BJ (cell line): Measurements from ENCODE around the gene SPAG16. TPM values are rescaled to one million over a fixed set of nuclear protein-coding genes. Genes with fewer than 3 reads are reported as not detected.

Experiments
- CTCF ChIA-PET: fragments of 350-600 bp; formaldehyde crosslinking; extraction: SDS; loops from one replicate; lab custom pipeline; 2021; ENCODE audit warnings: antibody characterized with exemption, inconsistent platforms; lab: Yijun Ruan, JAX
- POLR2A ChIA-PET: fragments of 300-600 bp; sonication (Branson Sonifier 250); formaldehyde crosslinking; extraction: SDS; loops from one replicate; lab custom pipeline; 2021; ENCODE audit warnings: antibody characterized with exemption; lab: Charles Lee
- DNase-seq: peaks from one replicate; pipeline ENCODE4 v3.0.0-alpha.2; 2011; ENCODE audit warnings: low read depth
- H3K27me3 ChIP-seq: 2 replicates; pipeline ENCODE4 v1.6.0; 2011; ENCODE audit warnings: low read length; ENCODE audit not compliant: control insufficient read depth, insufficient read depth
- H3K36me3 ChIP-seq: 2 replicates; pipeline ENCODE4 v1.5.1; 2011; ENCODE audit warnings: low read length; ENCODE audit not compliant: control insufficient read depth, insufficient read depth
- H3K4me3 ChIP-seq: 2 replicates; pipeline ENCODE4 v1.5.1; 2011; ENCODE audit warnings: low read depth, mild to moderate bottlenecking, control low read depth, low read length
- polyA plus RNA-seq: library from polyadenylated mRNA; depleted of rRNA; stranded (reverse); fragments of >200 nt; gene quantifications from 2 replicates; pipeline ENCODE4 v1.2.3, GENCODE V29; 2011
- TF ChIP-seq, protein P1 (sequence below): IDR thresholded peaks from 2 replicates; pipeline ENCODE4 v1.5.1; 2011; ENCODE audit warnings: low read depth, mild to moderate bottlenecking, control low read depth, inconsistent platforms, low read length, moderate library complexity; ENCODE audit not compliant: insufficient read depth

The SPAG16 gene
- polyA plus RNA-seq, 1 experiment = 11.0 TPM

DNA sequence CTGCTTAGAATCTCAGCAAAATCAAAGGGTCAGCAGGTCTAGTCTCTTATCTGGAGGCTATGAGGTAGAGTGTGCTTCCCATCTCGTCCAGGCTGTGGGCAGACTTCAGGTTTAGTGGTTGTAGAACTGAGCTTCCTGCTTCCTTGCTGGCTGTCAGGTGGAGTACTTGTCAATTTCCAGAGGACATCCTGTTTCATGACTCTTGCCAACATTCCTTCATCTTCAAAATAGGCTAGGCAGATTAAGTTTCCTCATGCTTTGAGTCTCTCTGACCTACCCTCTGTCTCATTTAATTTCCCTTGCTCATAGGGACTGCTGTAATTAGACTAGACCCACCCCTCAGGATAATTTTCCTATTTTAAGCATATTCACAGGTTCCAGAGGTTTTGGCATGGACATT, 562.6 kb downstream of the SPAG16 start:
- no peaks in the 10 kb centered on the region for H3K27me3 ChIP-seq
- ChIA-PET POLR2A (no interaction called here), CTCF (interaction anchor here (1.1 kb wide), 1 partner anchor 12 kb away, joined by 3 read pairs; no protein-coding TSS in a partner anchor)
- TF ChIP-seq, protein P1, sequence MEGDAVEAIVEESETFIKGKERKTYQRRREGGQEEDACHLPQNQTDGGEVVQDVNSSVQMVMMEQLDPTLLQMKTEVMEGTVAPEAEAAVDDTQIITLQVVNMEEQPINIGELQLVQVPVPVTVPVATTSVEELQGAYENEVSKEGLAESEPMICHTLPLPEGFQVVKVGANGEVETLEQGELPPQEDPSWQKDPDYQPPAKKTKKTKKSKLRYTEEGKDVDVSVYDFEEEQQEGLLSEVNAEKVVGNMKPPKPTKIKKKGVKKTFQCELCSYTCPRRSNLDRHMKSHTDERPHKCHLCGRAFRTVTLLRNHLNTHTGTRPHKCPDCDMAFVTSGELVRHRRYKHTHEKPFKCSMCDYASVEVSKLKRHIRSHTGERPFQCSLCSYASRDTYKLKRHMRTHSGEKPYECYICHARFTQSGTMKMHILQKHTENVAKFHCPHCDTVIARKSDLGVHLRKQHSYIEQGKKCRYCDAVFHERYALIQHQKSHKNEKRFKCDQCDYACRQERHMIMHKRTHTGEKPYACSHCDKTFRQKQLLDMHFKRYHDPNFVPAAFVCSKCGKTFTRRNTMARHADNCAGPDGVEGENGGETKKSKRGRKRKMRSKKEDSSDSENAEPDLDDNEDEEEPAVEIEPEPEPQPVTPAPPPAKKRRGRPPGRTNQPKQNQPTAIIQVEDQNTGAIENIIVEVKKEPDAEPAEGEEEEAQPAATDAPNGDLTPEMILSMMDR = no peak
- DNase-seq = no peak
- no peak overlapping the region for H3K4me3 ChIP-seq
- no peaks in the 10 kb centered on the region for H3K36me3 ChIP-seq

DNA sequence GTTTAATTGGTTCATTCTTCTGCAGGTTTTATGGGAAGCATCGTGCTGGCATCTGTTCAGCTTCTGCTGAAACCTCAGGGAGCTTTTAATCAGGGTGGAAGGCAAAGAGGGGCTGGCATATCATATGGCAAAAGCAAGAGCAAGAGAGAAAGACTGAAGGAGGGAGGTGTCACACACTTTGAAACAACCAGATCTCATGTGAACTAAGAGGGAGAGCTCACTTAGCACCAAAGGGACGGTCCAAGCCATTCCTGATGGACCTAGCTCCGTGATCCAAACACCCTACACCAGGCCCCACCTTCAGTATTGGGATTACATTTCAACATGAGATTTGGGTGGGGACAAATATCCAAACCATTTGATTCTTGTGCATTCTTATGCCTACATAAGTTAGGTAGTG, 563.1 kb downstream of the SPAG16 start:
- no peaks in the 10 kb centered on the region for H3K27me3 ChIP-seq
- no peak for DNase-seq
- TF ChIP-seq, protein P1 = no peak
- POLR2A ChIA-PET = no interaction called here
- H3K36me3 ChIP-seq = no peaks in the 10 kb centered on the region
- CTCF ChIA-PET = interaction anchor here (1.1 kb wide), 1 partner anchor 12 kb away, joined by 3 read pairs; no protein-coding TSS in a partner anchor
- no peak overlapping the region for H3K4me3 ChIP-seq

DNA sequence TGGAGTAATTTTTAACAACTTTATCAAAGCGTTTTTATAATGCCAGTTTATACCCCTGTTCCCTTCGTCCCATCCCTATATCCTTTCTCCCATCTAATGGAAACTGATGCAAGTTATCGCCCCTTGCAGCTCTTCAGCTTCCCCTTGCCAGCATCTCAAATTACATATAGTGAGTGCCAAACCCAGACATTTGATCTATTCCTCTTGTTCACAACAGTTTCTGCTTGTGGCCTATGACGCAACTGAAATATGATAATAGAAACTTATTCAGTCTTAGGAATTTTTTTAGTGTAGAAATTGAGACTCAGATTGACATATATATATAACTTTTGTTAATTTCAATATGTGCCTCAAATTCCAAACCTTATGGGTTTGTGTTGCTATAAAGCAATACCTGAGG, 564.4 kb downstream of the SPAG16 start:
- TF ChIP-seq, protein P1 = no peak
- Histone ChIP-seq H3K4me3 (no peak overlapping the region), H3K27me3 (no peaks in the 10 kb centered on the region), H3K36me3 (no peaks in the 10 kb centered on the region)
- DNase-seq = no peak
- ChIA-PET POLR2A (no interaction called here), CTCF (no interaction called here)

DNA sequence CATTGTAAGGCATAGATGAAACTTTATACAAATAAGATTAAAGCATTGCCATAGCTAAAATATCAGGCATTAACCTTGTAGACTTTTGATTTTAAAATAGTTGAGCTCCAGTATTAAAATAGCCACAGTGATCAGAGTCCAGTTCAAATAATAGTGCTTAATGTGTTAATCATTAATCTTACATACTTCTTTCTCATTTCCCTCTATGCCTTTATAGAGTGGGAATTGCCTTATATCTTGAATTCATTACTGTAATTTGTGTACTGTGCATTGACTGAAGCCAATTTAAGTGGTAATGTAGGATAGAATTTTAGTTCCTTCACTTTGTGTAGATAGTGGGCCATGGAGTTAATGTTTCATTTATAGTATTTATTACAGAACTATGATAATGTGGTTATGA, 577.4 kb downstream of the SPAG16 start:
- ChIA-PET CTCF (no interaction called here), POLR2A (no interaction called here)
- no peak overlapping the region for H3K4me3 ChIP-seq
- no peaks in the 10 kb centered on the region for H3K36me3 ChIP-seq
- no peaks in the 10 kb centered on the region for H3K27me3 ChIP-seq
- TF ChIP-seq, protein P1 = no peak
- no peak for DNase-seq

DNA sequence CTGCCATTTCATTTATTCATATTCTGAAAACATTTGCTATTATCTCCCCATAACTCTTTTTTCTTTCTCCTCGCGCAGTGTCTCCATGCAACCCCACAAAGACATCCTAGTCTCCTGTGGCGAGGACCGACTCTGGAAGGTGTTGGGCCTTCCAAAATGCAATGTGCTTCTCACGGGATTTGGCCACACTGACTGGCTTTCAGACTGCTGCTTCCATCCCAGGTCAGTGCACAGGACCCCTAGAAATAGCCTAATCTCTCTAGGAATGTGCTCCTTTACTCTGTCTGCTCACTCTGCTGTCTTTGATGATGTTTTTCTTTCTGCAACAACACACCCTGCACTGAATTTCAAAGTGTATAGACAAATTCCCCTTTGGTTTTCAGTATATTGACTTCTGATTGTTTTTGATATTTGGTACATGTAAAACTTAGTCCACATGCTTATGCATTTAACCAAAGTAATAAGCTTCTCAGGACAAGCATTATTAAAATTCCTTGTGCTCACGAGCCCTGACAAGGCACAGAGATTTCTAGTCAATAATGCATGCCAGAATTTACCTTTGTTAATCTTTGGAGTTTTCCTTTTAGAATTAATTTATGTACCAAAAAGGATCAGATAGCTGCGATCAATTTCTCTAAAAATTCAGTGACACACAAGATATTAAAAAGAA, 578.3 kb downstream of the SPAG16 start:
- no peak overlapping the region for H3K4me3 ChIP-seq
- H3K27me3 ChIP-seq = no peaks in the 10 kb centered on the region
- ChIA-PET POLR2A (no interaction called here), CTCF (no interaction called here)
- TF ChIP-seq, protein P1 = no peak
- DNase-seq = no peak
- no peaks in the 10 kb centered on the region for H3K36me3 ChIP-seq
